A673 (cell line): ENCODE data around the gene OXCT1. TPM values are rescaled to one million over a fixed set of nuclear protein-coding genes. Genes with fewer than 3 reads are reported as not detected.

Source experiments
- BruUV-seq: library from RNA; stranded (reverse); fragments of 400-500 nt; replicated peaks from 2 replicates; lab custom pipeline; 2021; lab: Mats Ljungman, UMichigan
- CTCF ChIA-PET: fragments of 300-600 bp; sonication (Branson Sonifier 250); formaldehyde crosslinking; loops from one replicate; lab custom pipeline; 2022; ENCODE audit warnings: antibody characterized with exemption; lab: Charles Lee
- POLR2A ChIA-PET: fragments of 300-600 bp; sonication (Branson Sonifier 250); formaldehyde crosslinking; loops from one replicate; lab custom pipeline; 2022; ENCODE audit warnings: antibody characterized with exemption; ENCODE audit not compliant: low non-redundant PET; lab: Charles Lee
- DNase-seq: peaks from one replicate; pipeline ENCODE4 v3.0.0-alpha.2; 2015; ENCODE audit warnings: low spot score
- H3K27ac ChIP-seq: fragments of 200-600 bp; sonication (generic); 2 replicates; pipeline ENCODE4 v1.5.1; 2016; ENCODE audit warnings: mixed run types, low read depth, mild to moderate bottlenecking, mixed read lengths, antibody characterized with exemption, low read length; ENCODE audit not compliant: poor library complexity, severe bottlenecking
- H3K27me3 ChIP-seq: fragments of 200-600 bp; sonication (generic); replicated peaks from 2 replicates; pipeline ENCODE4 v1.6.1; 2017; ENCODE audit warnings: mixed run types, low read depth, mild to moderate bottlenecking, mixed read lengths, antibody characterized with exemption, low read length; ENCODE audit not compliant: insufficient read depth, poor library complexity
- H3K36me3 ChIP-seq: fragments of 200-600 bp; sonication (generic); 2 replicates; pipeline ENCODE4 v1.6.1; 2016; ENCODE audit warnings: mixed run types, mild to moderate bottlenecking, mixed read lengths, antibody characterized with exemption, low read length; ENCODE audit not compliant: insufficient read depth, poor library complexity, severe bottlenecking
- H3K4me1 ChIP-seq: fragments of 200-600 bp; sonication (generic); 2 replicates; pipeline ENCODE4 v1.6.1; 2017; ENCODE audit warnings: mixed run types, mild to moderate bottlenecking, mixed read lengths, antibody characterized with exemption, low read length; ENCODE audit not compliant: insufficient read depth, poor library complexity, severe bottlenecking
- H3K4me3 ChIP-seq: fragments of 200-600 bp; sonication (generic); 2 replicates; pipeline ENCODE4 v1.5.1; 2016; ENCODE audit warnings: low read depth, mixed run types, mild to moderate bottlenecking, mixed read lengths, low read length; ENCODE audit not compliant: poor library complexity, severe bottlenecking
- H3K9me3 ChIP-seq: fragments of 200-600 bp; sonication (generic); 2 replicates; pipeline ENCODE4 v1.6.1; 2016; ENCODE audit warnings: mixed run types, low read depth, mild to moderate bottlenecking, mixed read lengths, antibody characterized with exemption, low read length; ENCODE audit not compliant: poor library complexity, severe bottlenecking
- CTCF ChIP-seq: fragments of 300-800, 200-600 bp; sonication (generic); conservative IDR thresholded peaks from 2 replicates; pipeline ENCODE4 v1.5.1; 2017; ENCODE audit warnings: low read depth, mild to moderate bottlenecking, antibody characterized with exemption, low read length, moderate library complexity, mixed read lengths
- EZH2 ChIP-seq: fragments of 200-600 bp; sonication (generic); IDR thresholded peaks from 2 replicates; pipeline ENCODE4 v1.6.1; 2017; ENCODE audit warnings: borderline replicate concordance, low read depth, mild to moderate bottlenecking, mixed read lengths, antibody characterized with exemption, low read length; ENCODE audit not compliant: poor library complexity, severe bottlenecking
- intact Hi-C: fragments of 100-400 bp; cut with micrococcal nuclease; formaldehyde crosslinking; loops from one replicate; pipeline ENCODE4 v1.10.0; 2022; ENCODE audit not compliant: unreplicated experiment
- total RNA-seq: library from RNA; stranded (reverse); gene quantifications from 2 replicates; pipeline ENCODE4 v1.2.3, GENCODE V29; 2021

The OXCT1 gene
- total RNA-seq, 1 experiment from 2014 or later: 48.4 TPM

GRCh38 chr5:41875121-41875520 is 4.9 kb upstream of the OXCT1 start:
- CTCF ChIA-PET: no interaction called here

GRCh38 chr5:41874512-41875060 is 4.4 kb upstream of the OXCT1 start:
- Histone ChIP-seq H3K4me1 (peaks cover 6% of the 10 kb centered on the region), H3K27me3 (no peaks in the 10 kb centered on the region), H3K36me3 (no peaks in the 10 kb centered on the region), H3K9me3 (no peaks in the 10 kb centered on the region), H3K27ac (no peak overlapping the region), H3K4me3 (no peak overlapping the region)
- TF ChIP-seq CTCF: no peak
- no peak for TF ChIP-seq EZH2
- CTCF ChIA-PET: no interaction called here
- POLR2A ChIA-PET: no interaction called here
- intact Hi-C loops: no loop called here
- no TSS peak for BruUV-seq
- no peak for DNase-seq

More at GRCh38 chr5:41875121-41875520, 4.9 kb upstream of the OXCT1 start:
- H3K4me3 ChIP-seq: no peak overlapping the region
- H3K9me3 ChIP-seq: no peaks in the 10 kb centered on the region
- intact Hi-C loops: no loop called here
- peaks cover 6% of the 10 kb centered on the region for H3K4me1 ChIP-seq
- no peak for TF ChIP-seq CTCF
- no peak for TF ChIP-seq EZH2
- H3K36me3 ChIP-seq: no peaks in the 10 kb centered on the region
- POLR2A ChIA-PET: no interaction called here
- no TSS peak for BruUV-seq
- no peaks in the 10 kb centered on the region for H3K27me3 ChIP-seq
- DNase-seq: no peak
- H3K27ac ChIP-seq: no peak overlapping the region

- Histone ChIP-seq H3K4me1 (peaks cover 11% of the 10 kb centered on the region), H3K4me3 (no peak overlapping the region), H3K36me3 (no peaks in the 10 kb centered on the region), H3K27ac (no peak overlapping the region), H3K9me3 (no peaks in the 10 kb centered on the region), H3K27me3 (no peaks in the 10 kb centered on the region)
- TF ChIP-seq CTCF (no peak), EZH2 (no peak)
- no TSS peak for BruUV-seq
- ChIA-PET POLR2A (no interaction called here), CTCF (no interaction called here)
- no peak for DNase-seq
- intact Hi-C loops: no loop called here
Observed at GRCh38 chr5:41871852-41872251, 1.6 kb upstream of the OXCT1 start.
